H54 (cell line): ENCODE results near the gene FAM78B.

Experiments
- DNase-seq: peaks from one replicate; pipeline ENCODE4 v3.0.0; 2011; ENCODE audit warnings: low spot score, mixed read lengths; ENCODE audit not compliant: insufficient read length
- FAIRE-seq: peaks from 3 replicates; lab custom pipeline; 2011; peaks lifted over from hg19 to GRCh38; lab: Jason Lieb, UNC
- POLR2A ChIP-seq: IDR thresholded peaks from 2 replicates; pipeline ENCODE4 v1.6.1; 2011; ENCODE audit warnings: low read depth, mild to moderate bottlenecking, low read length

FAM78B gene

GRCh38 chr1:166080967-166081870, 85.6 kb downstream of the FAM78B start:
- no peak for TF ChIP-seq POLR2A
- FAIRE-seq, result no peak

GRCh38 chr1:166080277-166080966, 86.4 kb downstream of the FAM78B start:
- DNase-seq (no peak), FAIRE-seq (no peak)
- no peak for TF ChIP-seq POLR2A

More at GRCh38 chr1:166080967-166081870, 85.6 kb downstream of the FAM78B start:
- no peak for DNase-seq

GRCh38 chr1:166079276-166079675, 87.5 kb downstream of the FAM78B start:
- no peak for DNase-seq
- no peak for FAIRE-seq
- TF ChIP-seq POLR2A, result no peak

- no peak for TF ChIP-seq POLR2A
- DNase-seq, result no peak
- no peak for FAIRE-seq
Observed at GRCh38 chr1:166073489-166073888, 93.3 kb downstream of the FAM78B start.

- no peak for FAIRE-seq
- no peak for DNase-seq
- no peak for TF ChIP-seq POLR2A
Observed at GRCh38 chr1:166069390-166069789, 97.4 kb downstream of the FAM78B start.

GRCh38 chr1:166066107-166066506, 100.7 kb downstream of the FAM78B start:
- TF ChIP-seq POLR2A, result no peak
- DNase-seq (no peak), FAIRE-seq (no peak)

GRCh38 chr1:166064951-166065350, 101.8 kb downstream of the FAM78B start:
- no peak for FAIRE-seq

GRCh38 chr1:166064313-166064926, 102.4 kb downstream of the FAM78B start:
- DNase-seq (no peak), FAIRE-seq (no peak)
- TF ChIP-seq POLR2A, result no peak

More at GRCh38 chr1:166064951-166065350, 101.8 kb downstream of the FAM78B start:
- no peak for DNase-seq
- TF ChIP-seq POLR2A, result no peak

- DNase-seq (no peak), FAIRE-seq (no peak)
- no peak for TF ChIP-seq POLR2A
Observed at GRCh38 chr1:166063701-166064100, 103.1 kb downstream of the FAM78B start.

GRCh38 chr1:166062421-166063070, 104.3 kb downstream of the FAM78B start:
- TF ChIP-seq POLR2A, result no peak
- FAIRE-seq (no peak), DNase-seq (no peak)

- DNase-seq (no peak), FAIRE-seq (no peak)
Observed at GRCh38 chr1:166057650-166058049, 109.2 kb downstream of the FAM78B start.

GRCh38 chr1:166053395-166053794, 113.4 kb downstream of the FAM78B start:
- DNase-seq, result no peak
- no peak for FAIRE-seq
- no peak for TF ChIP-seq POLR2A

More at GRCh38 chr1:166057650-166058049, 109.2 kb downstream of the FAM78B start:
- TF ChIP-seq POLR2A, result no peak

- FAIRE-seq (no peak), DNase-seq (no peak)
- TF ChIP-seq POLR2A, result no peak
Observed at GRCh38 chr1:166040202-166040997, 126.4 kb downstream of the FAM78B start.
